NCI-H1930 (cell line): ENCODE results near the gene CCNI.

Source experiments
- DNase-seq, 2 experiments: peaks; one replicate each; lab custom pipeline; 2025; lab: John Stamatoyannopoulos, UW

Gene CCNI

DNA sequence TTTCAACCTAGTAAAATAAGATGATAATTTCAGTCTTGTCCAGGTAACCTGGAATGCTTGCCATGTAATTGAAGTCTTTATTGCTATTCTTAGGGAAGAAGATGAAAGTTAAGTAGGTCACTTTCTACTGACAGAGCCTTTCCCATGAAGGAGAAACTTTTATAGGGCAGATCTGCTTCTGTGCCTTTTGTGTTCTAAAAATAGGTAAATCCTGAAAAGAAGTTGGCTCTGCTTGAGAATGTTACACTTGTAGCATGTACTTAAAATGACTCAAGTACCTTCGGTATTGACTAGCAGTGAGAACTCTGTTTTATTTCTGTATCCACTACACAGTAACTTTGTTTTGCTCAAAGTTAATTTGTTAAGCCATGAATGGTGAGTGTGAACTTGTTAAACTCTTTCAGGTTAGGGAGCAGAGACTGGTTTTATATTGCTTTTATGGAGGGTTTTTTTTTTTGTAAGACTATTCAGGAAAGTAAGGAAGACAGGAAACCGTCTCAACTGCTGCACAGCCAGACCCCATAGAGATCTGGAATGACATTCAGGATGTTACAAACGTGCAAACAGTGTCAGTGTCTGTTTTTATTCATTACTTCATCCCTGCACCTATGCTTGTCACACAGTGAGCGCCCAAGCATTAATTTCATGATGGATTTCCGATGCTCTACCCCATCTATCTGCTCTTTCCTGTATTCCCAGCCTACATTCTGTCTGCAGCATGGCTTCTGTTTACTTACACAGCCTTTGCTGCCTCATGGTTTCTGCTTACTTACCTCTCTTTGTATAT lies 73.3 kb downstream of the CCNI start:
- no peak for DNase-seq

- DNase-seq = no peak
Observed at GRCh38 chr4:77001907-77002306, 73.9 kb downstream of the CCNI start.

- no peak for DNase-seq
Observed at GRCh38 chr4:76998251-76998901, 77.4 kb downstream of the CCNI start.

DNA sequence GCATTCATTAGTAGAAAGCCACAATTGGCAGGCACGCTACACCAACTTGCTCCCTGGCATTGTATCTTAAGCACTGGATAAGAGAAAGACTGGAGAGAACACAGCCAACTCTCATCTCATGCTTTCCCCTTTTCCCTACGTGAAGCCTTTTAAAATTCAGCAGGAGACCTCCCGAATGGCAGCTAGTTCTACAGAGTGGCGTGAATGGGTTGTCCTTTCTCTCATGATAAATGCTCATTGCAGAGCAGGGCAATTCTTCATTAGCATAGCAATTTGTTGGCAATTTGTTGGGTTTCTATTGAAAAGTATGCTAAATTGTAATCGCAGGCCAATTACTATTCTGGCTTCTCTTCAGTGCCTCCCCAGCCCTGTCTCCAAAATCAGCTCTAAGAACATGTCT lies 78.3 kb downstream of the CCNI start:
- DNase-seq = no peak
